ENCODE measurements around the gene PUS10. TPM values are rescaled to one million over a fixed set of nuclear protein-coding genes. Genes with fewer than 3 reads are reported as not detected.

The PUS10 gene
- total and polyA plus RNA-seq, 2 of the 13 experiments (the other 11 are each of a cell fraction or from before 2014, with no cell fraction given): 41.4 to 44.3 TPM

- TF ChIP-seq ZNF646 (CRISPR knock-in tag; IDR thresholded peaks at IDR 0.05): peak; percentile 15; the same call in 1 of the 2 replicates
- TF ChIP-seq FOXO4 (CRISPR knock-in tag; conservative IDR thresholded peaks at IDR 0.05): no peak
- peak; percentile 13; the same call in 1 of the 2 replicates for TF ChIP-seq MYC (CRISPR knock-in tag; IDR thresholded peaks at IDR 0.05; ENCODE audit: borderline replicate concordance)
- TF ChIP-seq ZNF772 (CRISPR knock-in tag; IDR thresholded peaks at IDR 0.05): no peak; the same call in none of the 2 replicates
- peak; percentile 86; the same call in 1 of the 2 replicates for TF ChIP-seq ZNF761 (CRISPR knock-in tag; conservative IDR thresholded peaks at IDR 0.05)
- TF ChIP-seq PHF8 (CRISPR knock-in tag; IDR thresholded peaks at IDR 0.05): peak; percentile 66; the same call in 1 of the 2 replicates
- TF ChIP-seq ZFYVE20 (CRISPR knock-in tag; IDR thresholded peaks at IDR 0.05; ENCODE audit: borderline replicate concordance, low read depth): no peak
- 0 out of 2 replicates have a peak, but pooled peaks have one; percentile 52 for TF ChIP-seq CENPBD1 (CRISPR knock-in tag; IDR thresholded peaks at IDR 0.05; ENCODE audit: borderline replicate concordance, low read depth)
- TF ChIP-seq ZUFSP (CRISPR knock-in tag; IDR thresholded peaks at IDR 0.05; ENCODE audit: borderline replicate concordance): no peak
- peak; percentile 69 for TF ChIP-seq CCAR2 (optimal IDR thresholded peaks at IDR 0.05; ENCODE audit: low read depth, low read length)
- TF ChIP-seq RAD21 (CRISPR knock-in tag; IDR thresholded peaks at IDR 0.05): peak; percentile 49; the same call in 1 of the 2 replicates
- peak; percentile 76 to 91 for TF ChIP-seq POLR2A (IDR thresholded peaks at IDR 0.05; ENCODE audit: insufficient read depth in 1 of 2, low read depth in 2 of 2, low read length in 2 of 2)
- TF ChIP-seq ZNF12 (CRISPR knock-in tag; IDR thresholded peaks at IDR 0.05): peak; percentile 30; the same call in 1 of the 2 replicates
- no peak for TF ChIP-seq PLRG1 (conservative IDR thresholded peaks at IDR 0.05)
- peak; percentile 33; the same call in 1 of the 2 replicates for TF ChIP-seq CREB1 (IDR thresholded peaks at IDR 0.05)
- TF ChIP-seq CREB1 (CRISPR knock-in tag; IDR thresholded peaks at IDR 0.05): no peak; the same call in none of the 2 replicates
- TF ChIP-seq ATF4 (CRISPR knock-in tag; IDR thresholded peaks at IDR 0.05): peak in 1 of 2 experiments; percentile 82; a peak in 2 of 4 replicates
Observed at GRCh38 chr2:61017556-61018317, at the start of gene PUS10, which contains the start of gene PEX13 (continued).

Measured in HepG2 (cell line).